Measurements from ENCODE around the gene DNAH5.

DNA sequence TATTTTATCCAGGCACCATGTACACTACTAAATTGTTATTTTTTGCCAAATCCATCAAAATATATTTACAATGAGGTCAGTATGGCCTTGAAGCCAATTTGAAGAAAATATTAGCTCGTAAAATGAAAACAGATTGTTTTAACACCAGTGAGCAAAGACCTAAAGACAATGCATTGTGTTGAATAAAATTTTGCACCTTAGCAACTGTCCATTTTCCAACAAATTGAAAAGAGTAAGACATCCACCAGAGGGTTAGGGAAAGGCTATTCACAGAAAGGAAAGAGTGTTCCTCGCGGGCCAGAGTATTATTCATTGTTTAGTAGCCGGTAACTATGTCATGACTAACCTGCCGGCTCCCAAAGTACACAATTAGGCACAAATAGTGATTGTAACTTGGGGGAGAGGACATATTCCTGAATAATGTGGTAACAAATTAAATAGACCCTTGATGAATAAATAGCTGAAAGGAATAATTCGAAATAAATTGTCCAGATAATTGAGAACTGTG, 213.3 kb downstream of the DNAH5 start:
- TF ChIP-seq, protein P1, sequence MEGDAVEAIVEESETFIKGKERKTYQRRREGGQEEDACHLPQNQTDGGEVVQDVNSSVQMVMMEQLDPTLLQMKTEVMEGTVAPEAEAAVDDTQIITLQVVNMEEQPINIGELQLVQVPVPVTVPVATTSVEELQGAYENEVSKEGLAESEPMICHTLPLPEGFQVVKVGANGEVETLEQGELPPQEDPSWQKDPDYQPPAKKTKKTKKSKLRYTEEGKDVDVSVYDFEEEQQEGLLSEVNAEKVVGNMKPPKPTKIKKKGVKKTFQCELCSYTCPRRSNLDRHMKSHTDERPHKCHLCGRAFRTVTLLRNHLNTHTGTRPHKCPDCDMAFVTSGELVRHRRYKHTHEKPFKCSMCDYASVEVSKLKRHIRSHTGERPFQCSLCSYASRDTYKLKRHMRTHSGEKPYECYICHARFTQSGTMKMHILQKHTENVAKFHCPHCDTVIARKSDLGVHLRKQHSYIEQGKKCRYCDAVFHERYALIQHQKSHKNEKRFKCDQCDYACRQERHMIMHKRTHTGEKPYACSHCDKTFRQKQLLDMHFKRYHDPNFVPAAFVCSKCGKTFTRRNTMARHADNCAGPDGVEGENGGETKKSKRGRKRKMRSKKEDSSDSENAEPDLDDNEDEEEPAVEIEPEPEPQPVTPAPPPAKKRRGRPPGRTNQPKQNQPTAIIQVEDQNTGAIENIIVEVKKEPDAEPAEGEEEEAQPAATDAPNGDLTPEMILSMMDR (IDR thresholded peaks at IDR 0.05), result no peak
- no peak for TF ChIP-seq POLR2A (IDR thresholded peaks at IDR 0.05)
- TF ChIP-seq POLR2AphosphoS5 (IDR thresholded peaks at IDR 0.05), result no peak

Data from stomach (tissue), 4 donors.